HG02759 (cell line): Measurements from ENCODE around the gene SH3BGRL2.
"Not testable (repeated sequence)": the region's sequence is repeated elsewhere in the genome, so short reads cannot be mapped to it uniquely, and the experiment has no call there.

Source experiments
- ATAC-seq: cut with Tn5 transposase; IDR thresholded peaks from one replicate; pipeline ENCODE4 v1.9.1; 2021; ENCODE audit warnings: mild to moderate bottlenecking, moderate library complexity; ENCODE audit not compliant: unreplicated experiment

The SH3BGRL2 gene

GRCh38 chr6:79647741-79648140 is 16.6 kb downstream of the SH3BGRL2 start:
- no peak for ATAC-seq

DNA sequence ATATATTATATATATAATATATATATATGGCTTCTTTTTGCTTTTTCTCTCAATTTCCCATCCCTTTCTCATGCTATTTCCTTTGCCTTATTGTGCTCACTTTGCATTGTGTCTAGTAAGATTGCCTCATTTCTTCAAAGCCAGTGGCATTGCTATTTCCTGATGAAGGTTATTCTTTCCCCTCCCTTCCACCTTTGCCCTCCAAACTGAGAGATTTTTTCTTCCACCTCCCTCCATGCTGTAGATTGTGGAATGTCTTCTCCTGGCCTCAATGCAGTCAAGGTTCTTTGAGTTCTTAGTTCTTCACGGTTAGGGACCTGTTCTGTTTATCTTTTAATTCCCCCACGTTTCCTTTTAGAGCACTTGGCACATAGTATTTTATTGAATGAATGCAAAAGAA is 17.2 kb downstream of the SH3BGRL2 start:
- ATAC-seq, result no peak

DNA sequence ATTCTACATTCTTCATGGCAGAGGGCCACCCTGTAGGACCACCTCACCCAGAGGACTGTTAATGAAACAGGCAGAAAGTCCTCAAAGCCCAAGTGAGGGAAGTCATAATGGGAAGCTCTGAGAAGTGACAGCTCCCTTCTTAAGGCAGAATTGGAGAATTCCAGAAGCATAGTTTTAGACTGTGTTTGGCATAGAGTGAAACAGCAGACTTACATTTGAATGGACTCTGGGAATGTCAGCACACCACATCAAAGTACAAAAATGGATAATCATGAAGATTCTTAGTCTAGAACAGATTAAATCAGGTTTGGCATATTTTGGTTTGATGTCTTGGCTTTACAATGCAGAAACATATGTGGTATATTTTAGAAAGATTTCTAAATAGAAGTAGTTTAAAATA is 17.9 kb downstream of the SH3BGRL2 start:
- ATAC-seq, result no peak

DNA sequence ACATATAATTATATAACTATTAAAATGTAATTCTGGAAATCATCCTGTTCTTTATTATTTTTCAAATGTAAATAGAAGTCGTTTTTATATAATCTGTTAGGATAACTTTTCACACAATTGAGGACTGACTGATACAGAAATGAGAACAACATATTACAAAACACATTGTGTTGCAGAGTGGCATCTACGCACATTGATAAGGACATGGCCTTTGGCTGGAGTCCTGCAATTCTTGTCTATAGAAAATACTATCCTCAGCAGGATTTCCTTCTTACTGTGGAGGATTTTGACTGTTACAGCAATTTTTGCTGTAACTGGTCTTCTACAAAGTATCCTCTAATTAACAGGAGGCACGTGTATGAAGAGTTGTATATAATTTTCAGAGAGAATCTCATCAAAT is 19.8 kb downstream of the SH3BGRL2 start:
- no peak for ATAC-seq

GRCh38 chr6:79656134-79656533 is 25.0 kb downstream of the SH3BGRL2 start:
- ATAC-seq, result no peak

- ATAC-seq, result no peak
These were observed 26.1 kb downstream of the SH3BGRL2 start for GRCh38 chr6:79657238-79657637.

- not testable (repeated sequence) for ATAC-seq
These were observed 32.5 kb downstream of the SH3BGRL2 start for GRCh38 chr6:79663655-79664054.

- no peak for ATAC-seq
These were observed 34.8 kb downstream of the SH3BGRL2 start for GRCh38 chr6:79665725-79666551.

GRCh38 chr6:79666634-79667033 is 35.5 kb downstream of the SH3BGRL2 start:
- ATAC-seq, result no peak

GRCh38 chr6:79668381-79668780 is 37.3 kb downstream of the SH3BGRL2 start:
- ATAC-seq, result no peak

- ATAC-seq, result no peak
These were observed 38.6 kb downstream of the SH3BGRL2 start for GRCh38 chr6:79669766-79670165.

DNA sequence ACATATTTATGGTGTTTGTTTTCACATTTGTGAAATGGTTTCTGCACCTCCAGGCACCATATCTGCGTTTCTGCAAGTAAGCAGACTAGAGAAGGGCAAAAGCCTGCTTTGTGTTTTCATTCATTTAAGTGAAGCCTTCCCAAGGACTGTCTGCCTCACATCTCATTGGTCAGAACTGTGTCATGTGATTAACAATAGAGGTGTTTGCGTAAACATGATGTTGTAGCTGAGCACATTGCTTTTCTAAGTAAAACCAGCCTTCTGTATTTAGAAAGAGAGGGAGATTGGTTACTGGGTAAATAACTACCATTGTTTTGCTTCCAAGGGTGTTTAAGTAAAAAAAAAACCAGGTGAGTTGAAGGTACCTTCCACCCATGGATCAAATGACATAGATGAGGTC is 39.7 kb downstream of the SH3BGRL2 start:
- no peak for ATAC-seq

GRCh38 chr6:79671600-79672266 is 40.6 kb downstream of the SH3BGRL2 start:
- no peak for ATAC-seq

DNA sequence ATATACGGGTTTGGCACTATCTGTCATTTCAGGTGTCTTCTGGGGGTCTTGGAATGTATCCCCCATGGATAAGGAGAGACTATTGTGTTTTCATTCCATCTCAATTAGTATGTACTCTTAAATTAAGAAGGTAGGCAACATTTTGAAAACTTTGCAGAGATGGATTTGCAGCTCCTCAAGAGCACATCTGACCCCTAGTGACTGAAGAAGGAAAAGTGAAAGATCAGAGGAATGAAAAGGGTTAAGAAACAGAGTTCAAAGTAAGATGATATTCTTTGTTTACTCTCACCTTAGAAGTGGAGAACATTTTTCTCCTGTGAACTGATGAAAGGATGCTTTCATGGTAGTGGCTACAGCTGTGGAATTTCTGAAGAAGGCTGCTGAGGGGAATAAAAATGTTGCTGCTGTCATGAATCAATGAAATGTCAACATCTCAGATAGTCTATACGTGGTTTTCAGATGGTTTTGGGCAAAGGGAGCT is 41.5 kb downstream of the SH3BGRL2 start:
- ATAC-seq, result no peak

GRCh38 chr6:79673947-79674346 is 42.8 kb downstream of the SH3BGRL2 start:
- ATAC-seq, result no peak

DNA sequence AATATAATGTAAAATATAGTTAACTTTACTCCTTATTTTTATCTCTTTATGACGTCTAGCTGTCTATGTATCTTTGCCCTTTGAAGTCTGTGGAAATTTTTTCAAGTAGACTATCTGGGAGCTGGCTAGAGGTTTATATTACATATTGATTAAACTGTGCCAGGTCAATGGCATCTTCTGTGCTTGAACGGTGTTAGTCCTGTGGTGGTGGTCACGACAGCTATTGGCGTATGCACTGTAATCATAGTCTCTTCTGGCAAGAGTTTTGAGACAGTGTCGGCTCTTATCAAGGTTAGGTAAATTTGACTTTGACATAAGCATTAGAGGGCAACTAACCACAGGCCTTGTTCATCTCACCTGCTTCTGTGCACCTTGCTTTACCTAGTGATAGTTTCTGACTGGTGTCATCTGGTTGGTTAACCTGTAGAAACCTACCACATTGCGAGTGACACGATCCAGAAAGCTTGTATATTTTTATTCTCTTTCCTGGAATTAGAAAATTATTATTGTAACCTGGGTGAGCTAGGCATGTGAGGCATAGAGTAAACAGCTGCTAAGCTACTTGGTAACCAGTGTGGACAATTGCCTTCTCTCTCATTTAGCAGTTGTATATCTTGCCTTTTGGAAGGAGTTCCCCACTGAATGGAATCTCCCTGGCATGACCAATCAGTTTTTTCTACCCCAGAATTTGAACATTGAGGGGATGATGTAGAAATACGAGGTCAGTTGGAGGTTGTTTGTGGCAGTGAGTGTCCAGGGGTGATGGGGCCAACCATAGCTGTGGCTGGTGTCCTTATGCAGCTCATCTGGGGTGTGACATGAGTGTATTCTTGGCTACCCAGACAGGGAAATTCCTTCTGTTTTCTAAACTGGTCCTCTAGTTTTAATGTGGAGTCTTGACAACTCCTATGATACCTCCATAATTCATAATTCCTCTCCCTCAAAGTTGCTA is 45.9 kb downstream of the SH3BGRL2 start:
- no peak for ATAC-seq

GRCh38 chr6:79682682-79683081 is 51.6 kb downstream of the SH3BGRL2 start:
- not testable (repeated sequence) for ATAC-seq

- no peak for ATAC-seq
These were observed 53.7 kb downstream of the SH3BGRL2 start for GRCh38 chr6:79684876-79685275.

GRCh38 chr6:79686707-79687309 is 55.7 kb downstream of the SH3BGRL2 start:
- no peak for ATAC-seq

- ATAC-seq, result no peak
These were observed 56.6 kb downstream of the SH3BGRL2 start for GRCh38 chr6:79687759-79688158.

GRCh38 chr6:79694156-79694555 is 63.0 kb downstream of the SH3BGRL2 start:
- no peak for ATAC-seq
